HG03520 (cell line): ENCODE measurements around the gene DIAPH1.

ENCODE experiments used
- ATAC-seq: cut with Tn5 transposase; IDR thresholded peaks from one replicate; pipeline ENCODE4 v1.9.1; 2021; ENCODE audit warnings: mild to moderate bottlenecking, moderate library complexity; ENCODE audit not compliant: unreplicated experiment

DIAPH1 gene

GRCh38 chr5:141565826-141566570, 52.8 kb downstream of the DIAPH1 start:
- no peak for ATAC-seq

- peak; percentile 96 for ATAC-seq
Observed at GRCh38 chr5:141564216-141564692, 54.5 kb downstream of the DIAPH1 start.

GRCh38 chr5:141560725-141561483, 57.9 kb downstream of the DIAPH1 start:
- no peak for ATAC-seq

- ATAC-seq: no peak
Observed at GRCh38 chr5:141560151-141560550, 58.6 kb downstream of the DIAPH1 start.

GRCh38 chr5:141559461-141559860, 59.3 kb downstream of the DIAPH1 start:
- ATAC-seq: no peak

GRCh38 chr5:141558150-141558549, 60.6 kb downstream of the DIAPH1 start:
- no peak for ATAC-seq

- ATAC-seq: peak; percentile 76
Observed at GRCh38 chr5:141557681-141558136, 61.1 kb downstream of the DIAPH1 start.

- no peak for ATAC-seq
Observed at GRCh38 chr5:141547921-141548320, 70.9 kb downstream of the DIAPH1 start.

GRCh38 chr5:141547488-141547887, 71.3 kb downstream of the DIAPH1 start:
- no peak for ATAC-seq

GRCh38 chr5:141543053-141543452, 75.7 kb downstream of the DIAPH1 start:
- no peak for ATAC-seq

- ATAC-seq: no peak
Observed at GRCh38 chr5:141534492-141535213, 84.1 kb downstream of the DIAPH1 start.

- no peak for ATAC-seq
Observed at GRCh38 chr5:141533897-141534296, 84.9 kb downstream of the DIAPH1 start.

- ATAC-seq: no peak
Observed at GRCh38 chr5:141532726-141533125, 86.1 kb downstream of the DIAPH1 start.

GRCh38 chr5:141529873-141530272, 88.9 kb downstream of the DIAPH1 start:
- peak; percentile 37 for ATAC-seq

- no peak for ATAC-seq
Observed at GRCh38 chr5:141529002-141529401, 89.8 kb downstream of the DIAPH1 start.

GRCh38 chr5:141528291-141528984, 90.4 kb downstream of the DIAPH1 start:
- ATAC-seq: no peak

GRCh38 chr5:141527426-141527825, 91.4 kb downstream of the DIAPH1 start:
- no peak for ATAC-seq

GRCh38 chr5:141525653-141526052, 93.1 kb downstream of the DIAPH1 start:
- no peak for ATAC-seq

GRCh38 chr5:141524604-141525597, 93.9 kb downstream of the DIAPH1 start:
- peak; percentile 55 for ATAC-seq

- no peak for ATAC-seq
Observed at GRCh38 chr5:141523991-141524390, 94.8 kb downstream of the DIAPH1 start.
